ENCODE data around the gene HBM.
"Not testable (repeated sequence)": the region's sequence is repeated elsewhere in the genome, so short reads cannot be mapped to it uniquely, and the experiment has no call there.

Gene HBM

DNA sequence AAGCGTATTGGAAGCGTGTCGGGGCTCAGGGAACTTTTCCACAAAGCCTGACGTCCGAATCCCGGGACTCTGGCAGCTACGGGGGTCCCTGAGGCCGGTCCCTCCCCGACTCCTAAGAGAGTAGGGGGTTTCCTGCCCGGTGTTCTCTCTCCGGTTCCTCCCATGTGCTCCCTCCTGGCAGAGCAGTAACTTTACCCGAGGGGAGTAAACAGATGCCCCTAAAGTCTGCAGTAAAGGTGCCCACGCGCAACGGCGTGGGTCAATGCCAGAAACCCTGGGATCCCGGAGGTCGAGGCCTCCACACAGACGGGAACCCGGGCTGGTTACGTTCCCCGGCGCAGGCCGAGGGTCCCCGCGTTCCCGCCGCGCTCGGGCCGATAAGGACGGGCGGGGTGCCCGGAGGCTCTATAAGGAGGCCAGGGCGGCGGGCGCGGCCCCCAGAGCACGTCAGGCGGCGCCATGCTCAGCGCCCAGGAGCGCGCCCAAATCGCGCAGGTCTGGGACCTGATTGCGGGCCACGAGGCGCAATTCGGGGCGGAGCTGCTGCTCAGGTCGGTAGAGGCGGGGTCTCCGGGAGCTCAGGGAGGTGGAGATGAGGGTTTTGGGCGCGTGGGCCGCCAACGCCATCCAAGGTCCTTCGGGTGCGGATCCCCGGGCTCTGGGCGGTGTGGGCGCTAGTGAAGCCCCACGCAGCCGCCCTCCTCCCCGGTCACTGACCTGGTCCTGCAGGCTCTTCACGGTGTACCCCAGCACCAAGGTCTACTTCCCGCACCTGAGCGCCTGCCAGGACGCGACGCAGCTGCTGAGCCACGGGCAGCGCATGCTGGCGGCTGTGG, at the start of gene HBM:
TSS of gene HBM (plus strand) at position 440 of the 836 bp plus-strand sequence. CDS start at position 460, 20 bp downstream.
- no peak for DNase-seq

DNA sequence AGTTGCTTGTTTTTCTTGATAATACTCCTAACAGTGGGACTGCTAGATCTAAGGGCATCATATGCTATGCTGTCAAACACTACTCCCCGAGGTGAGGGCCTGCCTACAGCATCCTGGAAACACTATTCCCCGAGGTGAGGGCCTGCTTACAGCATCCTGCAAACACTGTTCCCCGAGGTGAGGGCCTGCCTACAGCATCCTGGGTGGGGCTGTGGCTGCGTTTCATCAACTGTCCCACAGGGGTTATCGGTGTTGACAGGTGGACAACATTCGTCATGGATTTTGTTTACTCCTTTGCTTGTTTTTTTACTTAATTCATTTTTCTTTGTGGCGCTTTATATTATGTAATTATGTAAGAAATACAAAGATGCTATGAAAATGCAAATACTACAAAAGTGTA, 49.8 kb upstream of the HBM start:
- DNase-seq: no peak

DNA sequence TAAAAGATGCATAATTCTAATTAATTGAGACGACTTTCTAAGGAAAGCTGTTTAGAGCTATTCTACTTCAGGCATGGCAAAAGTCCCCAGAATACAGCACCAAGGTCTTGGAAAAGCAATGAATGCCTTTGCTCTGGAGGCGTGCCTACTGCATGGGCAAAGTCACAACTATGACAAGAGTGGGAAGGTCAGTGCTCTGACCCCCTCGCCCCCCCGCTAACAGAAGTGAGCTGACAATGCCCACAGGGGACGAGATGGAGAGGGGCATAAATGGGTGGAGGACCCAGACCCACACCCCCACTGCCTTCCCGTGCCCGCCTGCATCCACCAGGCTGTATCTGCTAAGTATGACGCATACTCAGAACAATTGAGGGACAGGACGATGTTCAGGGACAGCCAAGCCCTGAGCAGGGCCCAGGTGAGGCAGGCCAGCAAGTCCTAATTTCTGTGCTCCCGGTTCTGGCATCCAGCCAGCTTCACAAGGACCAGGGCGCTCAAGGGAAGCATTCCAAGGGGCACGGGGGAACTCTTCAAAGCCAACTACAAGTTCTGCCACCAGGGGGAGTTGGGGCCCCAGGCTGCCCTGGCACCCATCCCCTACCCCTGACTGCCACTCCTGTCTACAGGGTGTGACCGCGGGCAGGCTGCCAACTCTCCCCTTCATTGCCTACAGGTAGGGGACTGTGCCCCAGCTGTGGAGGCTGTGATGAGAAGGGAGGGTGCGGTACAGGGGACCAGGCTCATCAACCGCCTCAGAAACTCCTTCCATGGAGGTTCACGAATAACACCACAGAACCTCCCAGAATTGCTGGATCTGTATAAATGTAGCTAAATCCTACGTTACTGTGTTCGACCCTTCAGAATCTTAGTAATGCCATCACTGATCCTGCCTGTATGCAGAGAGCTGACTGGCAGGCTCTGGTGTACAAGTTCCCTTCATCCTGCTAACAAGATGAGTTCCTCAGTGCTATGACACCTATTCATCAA, 48.1 kb upstream of the HBM start:
- DNase-seq: peak; percentile 84

DNA sequence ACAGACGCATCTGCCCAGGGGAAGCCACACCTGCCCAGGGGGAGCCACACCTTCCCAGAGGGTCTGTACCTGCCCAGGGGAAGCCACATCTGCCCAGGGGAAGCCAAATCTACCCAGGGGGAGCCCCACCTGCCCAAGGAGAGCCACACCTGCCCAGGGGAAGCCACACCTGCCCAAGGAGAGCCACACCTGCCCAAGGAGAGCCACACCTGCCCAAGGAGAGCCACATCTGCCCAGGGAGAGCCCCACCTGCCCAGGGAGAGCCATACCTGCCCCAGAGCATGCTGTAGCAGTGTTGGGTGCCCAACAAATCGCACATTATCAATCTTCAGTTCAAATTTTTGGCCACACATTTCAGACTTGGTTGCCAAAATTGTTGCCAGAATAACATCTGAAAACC, 46.9 kb upstream of the HBM start:
- no peak for DNase-seq

- DNase-seq: no peak
Observed at GRCh38 chr16:119295-119694, 46.5 kb upstream of the HBM start.

DNA sequence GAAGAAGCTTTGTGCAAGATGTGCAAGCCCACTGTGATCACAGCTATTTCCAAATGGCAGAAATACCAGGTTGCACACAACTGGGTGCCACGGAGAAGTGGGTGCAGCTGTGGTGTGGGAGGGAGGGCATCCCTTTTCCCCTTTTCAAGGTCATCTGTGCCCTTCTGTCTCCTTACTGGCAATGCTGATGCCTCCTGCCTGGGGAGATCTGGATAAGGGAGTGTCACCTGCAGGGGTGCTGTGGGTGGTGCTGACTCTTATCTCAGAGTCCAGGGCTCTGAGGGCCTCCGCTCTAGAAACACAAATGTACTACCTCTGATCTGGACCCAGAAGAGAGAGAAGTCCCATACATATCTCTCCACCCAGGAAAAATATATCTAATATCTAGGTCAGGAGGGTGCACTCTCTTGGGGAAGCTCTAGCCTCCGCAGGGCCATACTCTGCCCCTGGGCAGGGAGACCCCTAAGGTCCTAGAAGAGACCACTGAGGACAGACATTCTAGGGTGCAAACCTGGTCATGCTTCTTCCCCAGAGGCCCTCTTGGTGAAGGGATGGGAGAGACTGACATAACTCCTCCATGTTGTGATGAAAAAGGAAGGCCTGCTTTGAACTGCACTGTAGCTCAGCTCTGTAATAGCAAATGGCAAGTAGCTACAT, 45.8 kb upstream of the HBM start:
- no peak for DNase-seq

DNA sequence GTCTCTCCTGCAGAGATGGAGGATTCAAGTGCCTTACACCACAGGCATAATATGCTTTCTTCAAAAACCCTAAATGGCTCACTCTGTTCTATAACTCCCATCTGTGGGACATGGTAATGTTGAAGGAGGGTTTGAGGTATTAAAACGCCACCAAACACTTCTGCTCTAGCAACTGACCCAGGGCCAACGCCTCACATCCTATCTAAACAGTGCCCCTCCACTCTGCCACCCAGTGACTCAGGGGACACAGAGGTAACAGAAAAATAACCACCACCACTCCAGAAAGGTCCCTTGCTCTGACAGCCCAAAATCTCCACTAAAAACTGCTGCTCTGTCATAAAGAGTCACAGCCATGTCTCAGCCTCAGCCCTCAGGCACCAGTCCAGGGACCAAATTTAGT, 45.0 kb upstream of the HBM start:
- DNase-seq: no peak

GRCh38 chr16:122361-122760, 43.4 kb upstream of the HBM start:
- no peak for DNase-seq

DNA sequence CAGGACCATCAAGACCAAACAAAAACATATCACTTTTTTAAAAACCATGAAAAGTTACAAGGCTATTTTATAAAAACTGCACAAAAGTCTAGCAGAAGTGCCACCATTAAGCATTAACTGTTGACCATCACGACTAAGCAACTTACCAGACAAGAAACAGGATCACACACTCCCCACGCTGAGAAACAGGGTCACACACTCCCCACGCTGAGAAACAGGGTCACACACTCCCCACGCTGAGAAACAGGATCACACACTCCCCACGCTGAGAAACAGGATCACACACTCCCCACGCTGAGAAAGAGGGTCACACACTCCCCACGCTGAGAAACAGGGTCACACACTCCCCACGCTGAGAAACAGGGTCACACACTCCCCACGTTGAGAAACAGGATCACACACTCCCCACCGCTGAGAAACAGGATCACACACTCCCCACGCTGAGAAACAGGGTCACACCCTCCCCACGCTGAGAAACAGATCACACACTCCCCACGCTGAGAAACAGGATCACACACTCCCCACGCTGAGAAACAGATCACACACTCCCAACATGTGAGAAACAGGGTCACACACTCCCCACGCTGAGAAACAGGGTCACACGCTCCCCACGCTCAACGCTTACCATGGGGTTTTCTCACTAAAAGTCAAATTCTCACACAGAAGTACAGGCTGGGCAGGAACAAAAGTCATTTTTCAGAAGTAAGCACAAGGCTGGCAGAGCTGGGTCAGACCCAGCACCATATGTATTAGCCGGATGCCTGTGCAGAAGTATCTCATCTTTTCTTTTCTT, 42.0 kb upstream of the HBM start:
- not testable (repeated sequence) for DNase-seq

- DNase-seq: no peak
Observed at GRCh38 chr16:125011-125410, 40.8 kb upstream of the HBM start.

GRCh38 chr16:129075-129474, 36.7 kb upstream of the HBM start:
- DNase-seq: no peak

DNA sequence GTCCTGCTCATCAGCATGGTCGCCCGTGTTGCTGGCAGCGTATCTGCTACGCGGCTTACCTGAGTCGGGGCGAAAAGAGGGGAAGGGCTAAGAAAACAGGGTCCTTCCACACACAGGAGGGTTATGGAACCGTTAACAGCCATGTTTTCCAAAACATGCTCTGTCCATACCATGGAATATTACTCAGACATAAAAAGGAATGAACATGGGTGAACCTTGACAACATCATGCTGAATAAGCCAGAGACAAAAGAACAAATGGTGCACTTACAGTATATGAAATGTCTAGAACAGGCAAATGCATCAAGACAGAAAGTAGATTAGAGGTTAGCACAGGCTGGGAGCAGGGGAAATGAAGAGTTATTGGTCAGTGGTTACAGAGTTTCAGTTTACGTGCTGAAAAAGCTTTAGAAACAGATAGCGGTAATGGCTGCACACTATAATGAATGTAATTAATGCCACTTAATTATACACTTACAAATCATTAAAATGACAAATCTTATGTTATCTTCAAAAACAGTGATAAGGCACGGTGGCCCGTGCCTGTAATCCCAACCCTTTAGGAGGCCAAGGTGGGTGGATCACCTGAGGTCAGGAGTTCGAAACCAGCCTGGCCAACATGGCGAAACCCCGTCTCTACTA, 35.1 kb upstream of the HBM start:
- no peak for DNase-seq

DNA sequence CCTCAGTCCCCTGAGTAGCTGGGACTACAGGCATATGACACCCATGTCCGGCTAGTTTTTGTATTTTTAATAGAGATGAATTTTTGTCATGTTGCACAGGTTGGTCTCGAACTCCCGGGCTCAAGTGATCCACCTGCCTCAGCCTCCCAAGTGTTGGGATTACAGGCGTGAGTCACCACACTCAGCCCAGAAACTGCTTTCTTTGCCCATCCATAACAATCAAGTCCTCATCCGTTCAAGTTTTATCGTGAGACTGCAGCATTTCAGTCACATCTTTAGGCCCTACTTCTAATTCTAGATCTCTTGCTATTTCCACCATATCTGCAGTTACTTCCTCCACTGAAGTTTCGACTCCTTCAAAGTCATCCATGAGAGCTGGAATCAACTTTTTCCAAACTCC, 33.7 kb upstream of the HBM start:
- DNase-seq: no peak

DNA sequence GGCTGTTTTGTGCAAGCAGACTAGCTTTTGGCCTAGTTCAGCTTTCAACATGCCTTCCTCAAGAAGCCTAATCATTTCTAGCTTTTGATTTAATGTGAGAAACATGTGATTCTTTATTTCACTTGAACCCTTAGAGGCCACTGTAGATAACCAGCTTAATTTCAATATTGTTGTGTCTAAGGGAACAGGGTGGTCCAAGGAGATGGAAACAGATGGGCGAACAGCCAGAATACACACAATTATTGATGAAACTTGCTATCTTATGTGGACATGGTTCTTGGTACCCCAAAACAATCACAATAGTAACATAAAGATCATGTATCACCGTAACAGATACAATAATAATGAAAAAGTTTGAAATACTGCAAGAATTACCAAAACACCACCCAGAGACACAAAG, 32.1 kb upstream of the HBM start:
- DNase-seq: no peak

GRCh38 chr16:138049-138417, 27.7 kb upstream of the HBM start:
- peak; percentile 83 for DNase-seq

DNA sequence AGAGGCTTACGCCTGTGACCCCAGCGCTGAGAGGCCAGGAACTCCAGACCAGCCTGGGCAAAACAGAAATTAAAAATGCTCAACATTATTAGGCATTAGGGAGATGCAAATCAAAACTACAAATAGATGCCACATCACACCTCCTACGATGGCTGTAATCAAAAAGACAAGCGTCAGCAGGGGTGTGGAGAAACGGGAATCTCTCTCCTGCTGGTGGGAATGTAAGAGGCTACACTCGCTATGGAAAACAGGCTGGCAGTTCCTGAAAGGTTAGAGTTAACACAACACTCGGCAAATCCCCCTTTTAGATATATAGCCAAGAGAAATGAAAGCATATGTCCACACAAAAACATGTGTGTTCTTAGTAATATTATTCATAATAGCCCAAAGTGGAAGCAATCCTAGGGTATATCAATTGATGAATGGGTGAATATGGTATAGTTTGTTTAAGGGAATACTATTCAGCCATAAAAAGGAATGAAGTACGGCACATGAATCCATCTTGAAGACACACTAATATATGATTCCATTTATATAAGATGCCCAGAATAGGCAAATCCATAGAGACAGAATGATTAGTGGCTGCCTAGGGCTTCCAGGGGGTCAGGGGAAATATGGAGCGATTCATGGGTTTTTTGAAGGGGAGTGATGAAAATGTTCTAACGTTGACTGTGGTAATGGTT, 25.5 kb upstream of the HBM start:
- DNase-seq: no peak

DNA sequence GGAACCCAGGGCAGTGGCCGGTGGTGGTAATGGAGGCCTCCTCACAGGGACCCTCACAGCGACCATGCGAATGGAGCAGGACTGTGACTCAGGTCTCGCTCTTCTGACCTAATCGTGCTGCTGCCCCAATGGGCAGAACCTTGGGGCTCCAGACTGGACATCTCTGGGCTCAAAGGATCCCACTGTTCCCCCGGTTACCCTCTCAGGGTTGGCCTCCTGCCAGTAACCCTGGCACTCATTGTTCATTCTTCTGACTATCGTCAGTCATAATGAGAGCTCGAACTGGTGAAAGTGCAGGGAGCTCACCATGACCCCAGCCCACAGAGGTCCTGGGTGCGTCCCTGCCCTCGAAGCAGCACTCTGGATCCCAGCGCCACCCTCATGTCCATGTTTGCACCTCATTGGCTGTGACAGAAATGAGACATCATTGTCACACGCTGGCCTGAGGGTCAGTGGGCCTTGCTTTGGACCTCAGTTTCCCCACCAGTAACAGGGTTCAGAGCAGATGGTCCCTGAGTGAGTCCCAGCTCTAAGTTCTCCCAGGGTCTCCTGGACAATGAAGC, 23.3 kb upstream of the HBM start:
- no peak for DNase-seq

GRCh38 chr16:143047-143446, 22.7 kb upstream of the HBM start:
- no peak for DNase-seq

- no peak for DNase-seq
Observed at GRCh38 chr16:143456-143855, 22.3 kb upstream of the HBM start.

DNA sequence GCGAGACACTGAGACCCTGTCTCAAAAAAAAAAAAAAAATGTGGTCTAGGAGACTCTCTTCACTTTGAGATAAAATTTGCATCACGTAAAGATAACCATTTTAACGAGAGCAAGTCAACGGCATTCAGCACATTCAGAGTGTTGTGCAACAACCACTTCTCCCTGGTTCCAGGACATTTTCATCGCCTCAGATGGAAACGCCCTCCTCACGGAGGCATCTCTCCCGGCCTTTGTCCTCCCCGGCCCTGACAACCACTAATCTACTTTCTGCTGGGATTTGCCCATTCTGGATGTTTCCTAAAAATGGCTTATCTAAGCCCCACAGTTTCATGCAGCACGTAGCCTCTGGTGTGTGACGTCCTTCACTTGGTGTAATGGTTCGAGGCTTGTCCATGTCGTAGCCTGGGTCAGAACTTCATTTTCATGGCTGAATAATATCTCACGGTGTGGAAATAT, 21.0 kb upstream of the HBM start:
- DNase-seq: no peak

- no peak for DNase-seq
Observed at GRCh38 chr16:146646-147045, 19.1 kb upstream of the HBM start.

Measured in activated CD8-positive, alpha-beta memory T cell treated with anti-CD3 and anti-CD28 coated beads for 24 hours (primary cell).